K562 (cell line): ENCODE data around the gene SPRY4. TPM values are rescaled to one million over a fixed set of nuclear protein-coding genes. Genes with fewer than 3 reads are reported as not detected.
A peak's percentile ranks its signal among the peaks of the same experiment; 100 is the strongest.

Experiments
- ASH1L ChIP-seq: fragments of 450-650 bp; IDR thresholded peaks from 2 replicates; pipeline ENCODE4 v1.6.1; 2018; ENCODE audit warnings: borderline replicate concordance, mild to moderate bottlenecking, low read depth; ENCODE audit not compliant: partially characterized antibody
- CLOCK ChIP-seq: fragments of 250-450 bp; sonication (Bioruptor Pico); IDR thresholded peaks from 2 replicates; pipeline ENCODE4 v1.4.0; 2020; ENCODE audit warnings: mild to moderate bottlenecking, moderate library complexity, borderline replicate concordance
- CREB5 ChIP-seq: fragments of 250-450 bp; sonication (Bioruptor Pico); IDR thresholded peaks from 2 replicates; pipeline ENCODE4 v1.5.0; 2020; ENCODE audit warnings: mild to moderate bottlenecking
- DMBX1 ChIP-seq: fragments of 250-450 bp; sonication (Bioruptor Pico); IDR thresholded peaks from 2 replicates; pipeline ENCODE4 v1.8.0; 2022; ENCODE audit warnings: inconsistent platforms, mild to moderate bottlenecking, moderate library complexity, borderline replicate concordance
- FOXA1 ChIP-seq: fragments of 450-650 bp; IDR thresholded peaks from 2 replicates; pipeline ENCODE4 v1.6.1; 2016; ENCODE audit warnings: mild to moderate bottlenecking, borderline replicate concordance
- GTF2B ChIP-seq: IDR thresholded peaks from 2 replicates; pipeline ENCODE4 v1.6.1; 2011; ENCODE audit not compliant: insufficient read length; ENCODE audit errors: extremely low read depth
- POLR3A ChIP-seq: IDR thresholded peaks from 2 replicates; pipeline ENCODE4 v1.6.1; 2011; ENCODE audit warnings: borderline replicate concordance, mild to moderate bottlenecking, moderate library complexity; ENCODE audit not compliant: insufficient read length, insufficient read depth; ENCODE audit errors: extremely low read depth
- SOX6 ChIP-seq: fragments of 450-650 bp; IDR thresholded peaks from 2 replicates; pipeline ENCODE4 v1.6.1; 2014; ENCODE audit warnings: mild to moderate bottlenecking
- VEZF1 ChIP-seq: fragments of 200-800 bp; sonication (Bioruptor generic); IDR thresholded peaks from 2 replicates; pipeline ENCODE4 v1.6.1; 2017; ENCODE audit warnings: missing genetic modification characterization, missing compliant biosample characterization
- ZBTB33 ChIP-seq: sonication (generic); formaldehyde crosslinking; IDR thresholded peaks from 2 replicates; pipeline ENCODE4 v1.8.1; 2023; ENCODE audit warnings: mild to moderate bottlenecking, missing genetic modification reagents
- ZBTB49 ChIP-seq: sonication (generic); formaldehyde crosslinking; IDR thresholded peaks from 2 replicates; pipeline ENCODE4 v1.8.0; 2022; ENCODE audit warnings: missing genetic modification reagents, mild to moderate bottlenecking, borderline replicate concordance
- ZFPM2 ChIP-seq: fragments of 250-450 bp; sonication (Bioruptor Pico); IDR thresholded peaks from 2 replicates; pipeline ENCODE4 v1.5.1; 2022; ENCODE audit warnings: mild to moderate bottlenecking
- ZNF12 ChIP-seq: sonication (generic); formaldehyde crosslinking; IDR thresholded peaks from 2 replicates; pipeline ENCODE4 v1.4.0; 2020; ENCODE audit warnings: mild to moderate bottlenecking, missing genetic modification reagents
- ZNF217 ChIP-seq: sonication (generic); formaldehyde crosslinking; IDR thresholded peaks from 2 replicates; pipeline ENCODE4 v1.8.0; 2022; ENCODE audit warnings: mild to moderate bottlenecking, missing genetic modification reagents
- polyA plus RNA-seq, 8 experiments: library from polyadenylated mRNA; depleted of rRNA in 4 of 8; stranded (reverse) in 5 of 8; unstranded in 3 of 8; fragments of >200 nt; fragmentation: Nextera tagmentation in 2 of 8; fragmentation: Illumina TruSeq in 1 of 8; extraction: Ambion mirVana in 2 of 8; extraction: Trizol in 1 of 8; gene quantifications; 2 replicates each; pipeline versions ENCODE4 v1.2.1 to v1.2.3, GENCODE V29; 2011 to 2014; ENCODE audit warnings: inconsistent platforms in 1 of 8, missing spikeins in 1 of 8
- total RNA-seq, 7 experiments: library from RNA; depleted of rRNA in 6 of 7; stranded (reverse); fragments of >200 nt in 6 of 7; fragmentation: Illumina TruSeq in 2 of 7; extraction: Trizol in 2 of 7; gene quantifications; 2 replicates each; pipeline versions ENCODE4 v1.2.1 to v1.2.3, GENCODE V29; 2011 to 2021; ENCODE audit warnings: low replicate concordance in 1 of 7

Gene SPRY4
- total and polyA plus RNA-seq, 9 of the 15 experiments (the other 6 are each of a cell fraction or from before 2014, with no cell fraction given), result 2.6 to 24.2 (median 9.5) TPM

GRCh38 chr5:142356716-142357468, 32.1 kb upstream of the SPRY4 start (continued):
- TF ChIP-seq CLOCK (CRISPR knock-in tag) (no peak), DMBX1 (peak; percentile 70; the same call in 1 of the 2 replicates), ZFPM2 (no peak), ZNF12 (CRISPR knock-in tag) (no peak), ASH1L (no peak), FOXA1 (no peak), GTF2B (no peak), SOX6 (peak; percentile 80), VEZF1 (CRISPR knock-in tag) (peak; percentile 94), ZBTB49 (no peak), ZNF217 (CRISPR knock-in tag) (no peak), CREB5 (CRISPR knock-in tag) (no peak), ZBTB33 (CRISPR knock-in tag) (no peak), POLR3A (no peak)
